Endothelial cell of umbilical vein (primary cell): Measurements from ENCODE around the gene SORCS2. TPM values are rescaled to one million over a fixed set of nuclear protein-coding genes. Genes with fewer than 3 reads are reported as not detected.

Experiments used
- BruUV-seq: library from RNA; stranded (reverse); fragments of 400-500 nt; replicated peaks from 2 replicates; lab custom pipeline; 2021; lab: Mats Ljungman, UMichigan
- CTCF ChIA-PET: fragments of 300-600, 350-600 bp; sonication (Branson Sonifier 250); formaldehyde crosslinking; loops from one replicate; lab custom pipeline; 2021; ENCODE audit warnings: antibody characterized with exemption, inconsistent platforms; lab: Charles Lee
- POLR2A ChIA-PET: fragments of 300-600, 350-600 bp; sonication (Branson Sonifier 250); formaldehyde crosslinking; loops from one replicate; lab custom pipeline; 2021; ENCODE audit warnings: antibody characterized with exemption, inconsistent platforms; lab: Charles Lee
- DNase-seq: peaks from one replicate; pipeline ENCODE4 v3.0.0-alpha.2; 2011; ENCODE audit warnings: low read depth, low spot score
- FAIRE-seq: peaks from 2 replicates; lab custom pipeline; 2011; peaks lifted over from hg19 to GRCh38; lab: Jason Lieb, UNC
- H2AFZ ChIP-seq: 2 replicates; pipeline ENCODE4 v1.6.0; 2012; ENCODE audit warnings: low read depth, low read length, control low read depth, inconsistent platforms
- H3K27ac ChIP-seq: 2 replicates; pipeline ENCODE4 v1.5.1; 2011; ENCODE audit warnings: low read depth, mild to moderate bottlenecking, control low read depth, low read length, moderate library complexity; ENCODE audit not compliant: insufficient read depth
- H3K27me3 ChIP-seq, 2 experiments: 2 replicates each; pipeline versions ENCODE4 v1.6.0 to v1.6.1; 2011; ENCODE audit warnings: low read length in 2 of 2, mixed read lengths in 1 of 2; ENCODE audit not compliant: control insufficient read depth in 2 of 2, insufficient read depth in 2 of 2
- H3K36me3 ChIP-seq, 2 experiments: 2 replicates in 1 of 2; 3 replicates in 1 of 2; pipeline ENCODE4 v1.5.1; 2011; ENCODE audit warnings: low read length in 2 of 2, mild to moderate bottlenecking in 1 of 2, moderate library complexity in 1 of 2; ENCODE audit not compliant: control insufficient read depth in 2 of 2, insufficient read depth in 2 of 2; ENCODE audit errors: extremely low read depth in 1 of 2
- H3K4me1 ChIP-seq: 3 replicates; pipeline ENCODE4 v1.5.1; 2011; ENCODE audit warnings: mild to moderate bottlenecking, low read length; ENCODE audit not compliant: control insufficient read depth, insufficient read depth; ENCODE audit errors: extremely low read depth
- H3K4me2 ChIP-seq: 2 replicates; pipeline ENCODE4 v1.6.1; 2011; ENCODE audit warnings: low read length, control low read depth, mixed read lengths; ENCODE audit not compliant: insufficient read depth
- H3K4me3 ChIP-seq, 3 experiments: fragments of 200-600 bp in 1 of 3; sonication (generic), shearing (Covaris generic) in 1 of 3; replicated peaks in 1 of 3; 2 replicates each; pipeline ENCODE4 v1.5.1; 2011 to 2016; ENCODE audit warnings: control low read depth in 3 of 3, low read length in 3 of 3, mild to moderate bottlenecking in 2 of 3, inconsistent platforms in 1 of 3, low read depth in 1 of 3, moderate library complexity in 1 of 3; ENCODE audit not compliant: insufficient read depth in 1 of 3
- H3K79me2 ChIP-seq: 2 replicates; pipeline ENCODE4 v1.6.0; 2012; ENCODE audit warnings: low read length, inconsistent platforms; ENCODE audit not compliant: control insufficient read depth, insufficient read depth
- H3K9ac ChIP-seq: replicated peaks from 2 replicates; pipeline ENCODE3; 2011; ENCODE audit warnings: low read length, control low read depth; ENCODE audit not compliant: insufficient read depth; ENCODE audit errors: extremely low read depth
- H3K9me1 ChIP-seq: replicated peaks from 3 replicates; pipeline ENCODE4 v1.6.0; 2011; ENCODE audit warnings: mild to moderate bottlenecking, low read length; ENCODE audit not compliant: control insufficient read depth, insufficient read depth; ENCODE audit errors: extremely low read depth
- H3K9me3 ChIP-seq: replicated peaks from 2 replicates; pipeline ENCODE4 v1.5.1; 2012; ENCODE audit warnings: low read length, inconsistent platforms; ENCODE audit not compliant: control insufficient read depth, insufficient read depth
- H4K20me1 ChIP-seq: replicated peaks from 2 replicates; pipeline ENCODE3; 2011; ENCODE audit warnings: mild to moderate bottlenecking, low read length; ENCODE audit not compliant: control insufficient read depth, insufficient read depth; ENCODE audit errors: extremely low read depth
- CTCF ChIP-seq, 2 donors: IDR thresholded peaks; 1 replicate in 1 of 2; 2 replicates in 1 of 2; pipeline ENCODE4 v1.5.1; 2011; ENCODE audit warnings: low read length in 2 of 2, mild to moderate bottlenecking in 2 of 2, moderate library complexity in 2 of 2, control low read depth in 1 of 2, inconsistent platforms in 1 of 2, low read depth in 1 of 2; ENCODE audit not compliant: insufficient read depth in 1 of 2; ENCODE audit errors: extremely low read depth in 1 of 2
- EZH2 ChIP-seq: IDR thresholded peaks from 2 replicates; pipeline ENCODE4 v1.6.1; 2012; ENCODE audit warnings: borderline replicate concordance, low read depth, mild to moderate bottlenecking, moderate library complexity, low read length, inconsistent platforms; ENCODE audit not compliant: severe bottlenecking
- FOS ChIP-seq: IDR thresholded peaks from 2 replicates; pipeline ENCODE4 v1.6.1; 2011; ENCODE audit warnings: mild to moderate bottlenecking, low read length, moderate library complexity, borderline replicate concordance; ENCODE audit not compliant: insufficient read depth
- GATA2 ChIP-seq: IDR thresholded peaks from 2 replicates; pipeline ENCODE4 v1.7.0; 2011; ENCODE audit warnings: low read depth, mild to moderate bottlenecking, moderate library complexity, mixed read lengths, low read length; ENCODE audit not compliant: insufficient read length, insufficient read depth
- JUN ChIP-seq: IDR thresholded peaks from 2 replicates; pipeline ENCODE4 v1.6.1; 2011; ENCODE audit warnings: borderline replicate concordance, low read depth; ENCODE audit not compliant: insufficient read length, insufficient read depth
- MAX ChIP-seq: IDR thresholded peaks from 2 replicates; pipeline ENCODE4 v1.6.1; 2011; ENCODE audit not compliant: insufficient read depth, insufficient read length
- MYC ChIP-seq: IDR thresholded peaks from one replicate; pipeline ENCODE4 v1.6.1; 2011; ENCODE audit warnings: mild to moderate bottlenecking, low read depth, low read length
- POLR2A ChIP-seq: IDR thresholded peaks from 2 replicates; pipeline ENCODE4 v1.6.1; 2012; ENCODE audit warnings: low read depth, mild to moderate bottlenecking, control low read depth, low read length
- POLR2AphosphoS5 ChIP-seq: IDR thresholded peaks from 2 replicates; pipeline ENCODE4 v1.6.1; 2012; ENCODE audit warnings: low read depth, mild to moderate bottlenecking, control low read depth, low read length, moderate library complexity; ENCODE audit not compliant: insufficient read depth
- dilution Hi-C: fragments of 300-500 bp; cut with MboI; formaldehyde crosslinking; loops from one replicate; pipeline ENCODE4 v1.15.0; 2019; ENCODE audit warnings: low sequenced_read_pairs; ENCODE audit not compliant: extremely low pct_ligation_motif_present
- intact Hi-C: fragments of 100-400 bp; cut with micrococcal nuclease; formaldehyde crosslinking; loops from one replicate; pipeline ENCODE4 v1.10.0; 2022
- polyA plus RNA-seq, 4 experiments: library from polyadenylated mRNA; depleted of rRNA in 3 of 4; stranded (reverse) in 3 of 4; unstranded in 1 of 4; fragments of >200 nt; gene quantifications; 2 replicates each; pipeline versions ENCODE4 v1.2.1 to v1.2.3, GENCODE V29; 2011 to 2012; ENCODE audit warnings: missing spikeins in 1 of 4
- total RNA-seq: library from RNA; stranded (reverse); gene quantifications from 2 replicates; pipeline ENCODE4 v1.2.3, GENCODE V29; 2021

The SORCS2 gene
- total and polyA plus RNA-seq, 2 donors (not counting 3 experiments of a cell fraction or from before 2014, with no cell fraction given) = not detected

- CTCF ChIA-PET = no interaction called here
- BruUV-seq = no TSS peak
- dilution Hi-C loops (no loop called here), intact Hi-C loops (no loop called here)
- POLR2A ChIA-PET = no interaction called here
- H3K4me1 ChIP-seq = no peaks in the 10 kb centered on the region
- H2AFZ ChIP-seq = no peak overlapping the region
- H3K4me2 ChIP-seq = no peak overlapping the region
- H3K36me3 ChIP-seq = no peaks in the 10 kb centered on the region
- TF ChIP-seq JUN (no peak), FOS (no peak), POLR2AphosphoS5 (no peak), MAX (no peak), POLR2A (no peak), EZH2 (no peak), CTCF (IDR thresholded peaks at IDR 0.05; ENCODE audit: extremely low read depth in 1 of 2, insufficient read depth in 1 of 2, low read depth in 1 of 2, low read length in 2 of 2) (no peak), MYC (no peak), GATA2 (no peak)
- FAIRE-seq (no peak), DNase-seq (no peak)
- H3K4me3 ChIP-seq = no peak overlapping the region
- no peaks in the 10 kb centered on the region for H3K79me2 ChIP-seq
- H3K9ac ChIP-seq = no peak overlapping the region
- no peaks in the 10 kb centered on the region for H4K20me1 ChIP-seq
- no peak overlapping the region for H3K27ac ChIP-seq
- no peaks in the 10 kb centered on the region for H3K9me1 ChIP-seq
- H3K27me3 ChIP-seq = no peaks in the 10 kb centered on the region
- no peaks in the 10 kb centered on the region for H3K9me3 ChIP-seq
Observed at GRCh38 chr4:7487998-7488671, 295.8 kb downstream of the SORCS2 start.
